Omental fat pad (tissue), 4 donors: ENCODE data around the gene DCUN1D2. TPM values are rescaled to one million over a fixed set of nuclear protein-coding genes. Genes with fewer than 3 reads are reported as not detected.

ENCODE experiments used
- ATAC-seq: fragments of 150-250 bp; one replicate; pipeline ENCODE4 v1.9.1; 2016; ENCODE audit warnings: mild to moderate bottlenecking, moderate library complexity; ENCODE audit not compliant: low FRiP score
- DNase-seq: peaks from one replicate; pipeline ENCODE4 v3.0.0-alpha.2; 2019; ENCODE audit warnings: low spot score
- CTCF ChIP-seq, 3 donors: fragments of 450-650 bp; IDR thresholded peaks; one replicate each; pipeline ENCODE4 v1.5.1; 2016 to 2017; ENCODE audit warnings: antibody characterized with exemption in 3 of 3, mild to moderate bottlenecking in 3 of 3, moderate library complexity in 2 of 3
- total RNA-seq, 4 donors: library from RNA; depleted of rRNA; stranded (reverse); fragments of >200 nt; gene quantifications; one replicate each; pipeline ENCODE4 v1.1.0, GENCODE V29; 2016

The DCUN1D2 gene
- total RNA-seq, 4 donors from 2014 or later: 10.9 to 28.4 (median 14.5) TPM

GRCh38 chr13:113458253-113459065 is 32.1 kb downstream of the DCUN1D2 start:
- ATAC-seq (peak; percentile 90), DNase-seq (no peak)
- no peak for TF ChIP-seq CTCF (IDR thresholded peaks at IDR 0.05)

- TF ChIP-seq CTCF (IDR thresholded peaks at IDR 0.05): no peak
- ATAC-seq (no peak), DNase-seq (no peak)
Measured at GRCh38 chr13:113457510-113457909, 33.0 kb downstream of the DCUN1D2 start.

- DNase-seq: no peak
- no peak for ATAC-seq
- no peak for TF ChIP-seq CTCF (IDR thresholded peaks at IDR 0.05)
Measured at GRCh38 chr13:113456116-113456702, 34.3 kb downstream of the DCUN1D2 start.

- DNase-seq (no peak), ATAC-seq (no peak)
- no peak for TF ChIP-seq CTCF (IDR thresholded peaks at IDR 0.05)
Measured at GRCh38 chr13:113455384-113455783, 35.1 kb downstream of the DCUN1D2 start.

- DNase-seq (no peak), ATAC-seq (no peak)
- TF ChIP-seq CTCF (IDR thresholded peaks at IDR 0.05): no peak
Measured at GRCh38 chr13:113454936-113455335, 35.6 kb downstream of the DCUN1D2 start.

GRCh38 chr13:113452942-113453901 is 37.3 kb downstream of the DCUN1D2 start, which contains the start of gene ADPRHL1:
ADPRHL1 (minus strand) TSS chr13:113453488; CDS start chr13:113453437, 51 bp downstream.
- no peak for ATAC-seq
- TF ChIP-seq CTCF (IDR thresholded peaks at IDR 0.05): no peak
- DNase-seq: no peak
